H1 (cell line): ENCODE measurements around the gene PSMD12. TPM values are rescaled to one million over a fixed set of nuclear protein-coding genes. Genes with fewer than 3 reads are reported as not detected.

ENCODE experiments used
- CTCF ChIA-PET: fragments of 300-600 bp; sonication (Branson Sonifier 250); formaldehyde crosslinking; loops from one replicate; lab custom pipeline; 2021; ENCODE audit not compliant: partially characterized antibody; lab: Charles Lee
- POLR2A ChIA-PET: fragments of 300-600 bp; sonication (Branson Sonifier 250); formaldehyde crosslinking; loops from one replicate; lab custom pipeline; 2021; ENCODE audit warnings: inconsistent platforms; ENCODE audit not compliant: partially characterized antibody; lab: Charles Lee
- DNase-seq, 2 experiments: peaks; one replicate each; pipeline versions ENCODE4 v3.0.0 to v3.0.0-alpha.2; 2010 to 2022; ENCODE audit warnings: low spot score in 2 of 2, low read depth in 1 of 2, mixed read lengths in 1 of 2
- FAIRE-seq: peaks from 2 replicates; lab custom pipeline; 2011; peaks lifted over from hg19 to GRCh38; lab: Jason Lieb, UNC
- H2AFZ ChIP-seq: 2 replicates; pipeline ENCODE4 v1.8.1; 2012; ENCODE audit warnings: low read length, inconsistent platforms
- H2AK5ac ChIP-seq: 2 replicates; pipeline ENCODE4 v1.6.1; 2013; ENCODE audit warnings: low read depth, low read length
- H2BK120ac ChIP-seq: replicated peaks from 2 replicates; pipeline ENCODE3; 2013; ENCODE audit warnings: low read depth, low read length, inconsistent platforms
- H2BK12ac ChIP-seq: 2 replicates; pipeline ENCODE4 v1.6.1; 2013; ENCODE audit warnings: low read depth, low read length
- H2BK15ac ChIP-seq: 2 replicates; pipeline ENCODE4 v1.6.1; 2013; ENCODE audit warnings: low read length
- H2BK20ac ChIP-seq: 2 replicates; pipeline ENCODE4 v1.6.1; 2013; ENCODE audit warnings: low read length
- H2BK5ac ChIP-seq: 2 replicates; pipeline ENCODE4 v1.6.1; 2013; ENCODE audit warnings: low read depth, low read length
- H3K14ac ChIP-seq: 2 replicates; pipeline ENCODE4 v1.6.1; 2013; ENCODE audit warnings: inconsistent platforms; ENCODE audit not compliant: insufficient read length
- H3K18ac ChIP-seq: 2 replicates; pipeline ENCODE4 v1.6.1; 2013; ENCODE audit warnings: low read length; ENCODE audit errors: extremely low read depth
- H3K23ac ChIP-seq: 2 replicates; pipeline ENCODE4 v1.6.1; 2013; ENCODE audit warnings: inconsistent platforms; ENCODE audit not compliant: insufficient read length
- H3K23me2 ChIP-seq: 2 replicates; pipeline ENCODE4 v1.6.1; 2013; ENCODE audit warnings: low read depth, low read length
- H3K27ac ChIP-seq: 2 replicates; pipeline ENCODE4 v1.6.1; 2011; ENCODE audit warnings: low read depth, low read length, inconsistent platforms
- H3K27me3 ChIP-seq, 4 experiments: replicated peaks in 1 of 4; 1 replicate in 1 of 4; 2 replicates in 3 of 4; pipeline versions ENCODE4 v1.6.1 to v1.8.1; 2011 to 2013; ENCODE audit warnings: low read length in 3 of 4, mild to moderate bottlenecking in 3 of 4, inconsistent platforms in 2 of 4, mixed read lengths in 2 of 4, moderate library complexity in 1 of 4; ENCODE audit not compliant: control insufficient read depth in 3 of 4, insufficient read depth in 3 of 4; ENCODE audit errors: extremely low read depth in 1 of 4
- H3K36me3 ChIP-seq, 4 experiments: 2 replicates each; pipeline versions ENCODE4 v1.6.1 to v1.8.1; 2011 to 2013; ENCODE audit warnings: mild to moderate bottlenecking in 4 of 4, low read length in 3 of 4, moderate library complexity in 2 of 4, control low read depth in 1 of 4, inconsistent platforms in 1 of 4; ENCODE audit not compliant: insufficient read depth in 4 of 4, control insufficient read depth in 2 of 4
- H3K4ac ChIP-seq: replicated peaks from 2 replicates; pipeline ENCODE3; 2013; ENCODE audit warnings: low read length, low read depth, mixed read lengths, inconsistent platforms; ENCODE audit not compliant: insufficient read length
- H3K4me1 ChIP-seq, 4 experiments: replicated peaks in 1 of 4; 1 replicate in 1 of 4; 2 replicates in 3 of 4; pipeline versions ENCODE4 v1.6.1 to v1.8.1; 2011 to 2013; ENCODE audit warnings: low read length in 3 of 4, inconsistent platforms in 2 of 4, mixed read lengths in 1 of 4; ENCODE audit not compliant: insufficient read depth in 4 of 4, control insufficient read depth in 3 of 4
- H3K4me2 ChIP-seq, 2 experiments: 2 replicates each; pipeline versions ENCODE4 v1.6.1 to v1.8.1; 2011 to 2013; ENCODE audit warnings: low read depth in 2 of 2, low read length in 2 of 2, control low read depth in 1 of 2, inconsistent platforms in 1 of 2, mild to moderate bottlenecking in 1 of 2; ENCODE audit not compliant: insufficient read depth in 1 of 2
- H3K4me3 ChIP-seq, 4 experiments: fragments of 200-600, 300-600 bp in 1 of 4; sonication (generic), shearing (Covaris generic), sonication (Bioruptor Twin) in 1 of 4; 2 replicates each; pipeline versions ENCODE4 v1.5.1 to v1.8.1; 2011 to 2016; ENCODE audit warnings: low read length in 4 of 4, low read depth in 3 of 4, control low read depth in 2 of 4, inconsistent platforms in 2 of 4, mild to moderate bottlenecking in 2 of 4, mixed read lengths in 1 of 4, moderate library complexity in 1 of 4; ENCODE audit not compliant: insufficient read depth in 2 of 4; ENCODE audit errors: extremely low read depth in 1 of 4
- H3K56ac ChIP-seq: replicated peaks from 2 replicates; pipeline ENCODE3; 2013; ENCODE audit warnings: low read depth, mild to moderate bottlenecking, mixed read lengths, low read length, inconsistent platforms; ENCODE audit not compliant: insufficient read length
- H3K79me1 ChIP-seq: 2 replicates; pipeline ENCODE4 v1.6.1; 2013; ENCODE audit warnings: low read depth, low read length, control low read depth
- H3K79me2 ChIP-seq, 2 experiments: 2 replicates each; pipeline versions ENCODE4 v1.6.1 to v1.8.1; 2012 to 2013; ENCODE audit warnings: low read length in 2 of 2, mild to moderate bottlenecking in 2 of 2, inconsistent platforms in 1 of 2; ENCODE audit not compliant: insufficient read depth in 2 of 2, control insufficient read depth in 1 of 2
- H3K9ac ChIP-seq, 4 experiments: replicated peaks in 1 of 4; 1 replicate in 1 of 4; 2 replicates in 3 of 4; pipeline versions ENCODE4 v1.6.1 to v1.8.1; 2011 to 2013; ENCODE audit warnings: low read depth in 3 of 4, low read length in 3 of 4, control low read depth in 2 of 4, mild to moderate bottlenecking in 2 of 4, moderate library complexity in 2 of 4, inconsistent platforms in 1 of 4; ENCODE audit errors: extremely low read depth in 1 of 4
- H3K9me3 ChIP-seq, 2 experiments: 2 replicates each; pipeline versions ENCODE4 v1.6.1 to v1.8.1; 2012 to 2013; ENCODE audit warnings: mild to moderate bottlenecking in 2 of 2, moderate library complexity in 2 of 2, control low read depth in 1 of 2, inconsistent platforms in 1 of 2, low read depth in 1 of 2, low read length in 1 of 2, mixed read lengths in 1 of 2; ENCODE audit not compliant: insufficient read depth in 2 of 2
- H4K20me1 ChIP-seq, 2 experiments: replicated peaks in 1 of 2; 2 replicates each; pipeline versions ENCODE3 to v1.8.1; 2011 to 2013; ENCODE audit warnings: inconsistent platforms in 2 of 2, low read length in 2 of 2, mild to moderate bottlenecking in 1 of 2; ENCODE audit not compliant: insufficient read depth in 2 of 2, control insufficient read depth in 1 of 2
- H4K5ac ChIP-seq: 2 replicates; pipeline ENCODE4 v1.6.1; 2013; ENCODE audit warnings: low read length, low read depth, mixed read lengths, inconsistent platforms; ENCODE audit not compliant: insufficient read length
- H4K8ac ChIP-seq: 2 replicates; pipeline ENCODE4 v1.8.0; 2013; ENCODE audit warnings: mild to moderate bottlenecking, moderate library complexity, low read length, inconsistent platforms; ENCODE audit not compliant: insufficient read depth; ENCODE audit errors: extremely low read depth
- H4K91ac ChIP-seq: replicated peaks from 2 replicates; pipeline ENCODE3; 2013; ENCODE audit warnings: low read length, mixed read lengths, inconsistent platforms; ENCODE audit not compliant: insufficient read length
- ASH2L ChIP-seq: fragments of 200-600, 300-600 bp; sonication (generic); IDR thresholded peaks from one replicate; pipeline ENCODE4 v1.7.1; 2017; ENCODE audit warnings: low read length
- TAF7 ChIP-seq: optimal IDR thresholded peaks from 2 replicates; pipeline ENCODE3; 2011; ENCODE audit warnings: low read depth, mild to moderate bottlenecking, inconsistent platforms, low read length, moderate library complexity, borderline replicate concordance
- ZNF274 ChIP-seq: IDR thresholded peaks from 2 replicates; pipeline ENCODE4 v1.7.0; 2012; ENCODE audit warnings: low read length, borderline replicate concordance; ENCODE audit errors: extremely low read depth
- WGBS, 2 experiments: shearing (Covaris generic) in 1 of 2; methylation state at CpG; one replicate each; pipeline versions ENCODE4 v1.1.6 to v1.1.7; 2013 to 2015; ENCODE audit warnings: low lambda C conversion rate in 2 of 2, mixed read lengths in 2 of 2, inconsistent platforms in 1 of 2, low coverage in 1 of 2, missing lambda C conversion rate in 1 of 2; ENCODE audit not compliant: insufficient replicate concordance in 2 of 2, insufficient coverage in 1 of 2, insufficient read length in 1 of 2; ENCODE audit errors: extremely low coverage in 1 of 2, missing lambda C conversion rate in 1 of 2; 5-methylcytosine and 5-hydroxymethylcytosine counted together
- polyA plus RNA-seq, 7 experiments: library from polyadenylated mRNA; depleted of rRNA in 3 of 7; stranded (reverse) in 5 of 7; unstranded in 2 of 7; fragments of >200 nt in 5 of 7; fragments of 200-250 nt in 2 of 7; gene quantifications; 1 replicate in 5 of 7; 2 replicates in 1 of 7; 4 replicates in 1 of 7; pipeline versions ENCODE4 v1.2.1 to v1.2.3, GENCODE V29; 2011 to 2013; ENCODE audit warnings: missing spikeins in 2 of 7, mixed read lengths in 2 of 7
- total RNA-seq: library from RNA; stranded (reverse); fragmentation: NEBNext Ultra II Directional; extraction: Animal tissue kit (Norgen Biotek cat#: 25700); gene quantifications from 2 replicates; pipeline ENCODE4 v1.2.1, GENCODE V29; 2021

Gene PSMD12
- total and polyA plus RNA-seq, 2 of the 8 experiments (the other 6 are each of a cell fraction or from before 2014, with no cell fraction given), result 14.0 to 82.4 TPM

DNA sequence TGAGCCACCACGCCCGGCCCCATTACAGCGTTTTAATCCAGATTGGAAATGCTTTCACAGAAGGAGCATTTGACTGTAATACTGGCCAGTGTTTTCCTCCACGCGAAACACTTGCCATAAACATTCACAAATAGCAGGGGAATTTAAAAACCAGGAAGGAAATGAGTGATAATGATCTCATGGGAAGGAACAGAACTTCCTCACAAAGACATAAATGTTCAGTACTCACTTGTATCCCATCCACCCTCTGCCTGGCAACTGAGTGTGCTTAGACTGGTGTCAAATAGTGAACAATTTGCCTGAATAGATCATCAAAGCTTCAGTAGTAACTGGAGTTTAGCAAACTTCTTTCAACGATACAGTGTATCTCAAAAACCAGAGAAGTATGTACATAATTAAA lies 54.1 kb downstream of the PSMD12 start:
- Histone ChIP-seq H3K27me3 (no peaks in the 10 kb centered on the region), H2BK120ac (no peak overlapping the region), H4K5ac (no peak overlapping the region), H3K79me2 (no peaks in the 10 kb centered on the region), H3K18ac (no peak overlapping the region), H3K27ac (no peak overlapping the region), H4K20me1 (no peaks in the 10 kb centered on the region), H4K91ac (no peak overlapping the region), H3K56ac (no peak overlapping the region), H3K4me1 (peaks cover 0 to 4% (median 0%) of the 10 kb centered on the region in 4 experiments; a peak in 1 of 7 replicates), H2AK5ac (no peak overlapping the region), H3K4me2 (no peak overlapping the region), H3K4ac (no peak overlapping the region), H3K9me3 (no peaks in the 10 kb centered on the region), H3K79me1 (no peaks in the 10 kb centered on the region), H2BK20ac (no peak overlapping the region), H3K23me2 (no peaks in the 10 kb centered on the region), H4K8ac (no peak overlapping the region), H3K23ac (no peak overlapping the region), H3K36me3 (no peaks in the 10 kb centered on the region), H3K4me3 (no peak overlapping the region), H2BK12ac (no peak overlapping the region), H2BK15ac (no peak overlapping the region), H2BK5ac (no peak overlapping the region), H2AFZ (0 out of 2 replicates have a peak overlapping the region, but pooled peaks have one; percentile 21), H3K9ac (no peak overlapping the region), H3K14ac (no peak overlapping the region)
- POLR2A ChIA-PET, result interaction anchor here (1.0 kb wide), 1 partner anchor 54 kb away, joined by 3 read pairs; no protein-coding TSS in a partner anchor
- CTCF ChIA-PET, result no interaction called here
- WGBS, 2 experiments, result 79% methylated on average over 6 of the region's 6 CpGs; no CpG with 5 or more reads in 1 of the 2 experiments
- DNase-seq (no peak), FAIRE-seq (no peak)
- TF ChIP-seq TAF7 (no peak), ASH2L (no peak), ZNF274 (no peak)
